Muscle layer of colon (tissue), 2 donors: ENCODE data around the gene FBXW11.
"Not testable (repeated sequence)": the region's sequence is repeated elsewhere in the genome, so short reads cannot be mapped to it uniquely, and the experiment has no call there.

Experiments
- H3K27ac ChIP-seq: one replicate; pipeline ENCODE4 v1.7.0; 2013; ENCODE audit warnings: low read depth, mild to moderate bottlenecking, low read length, moderate library complexity
- H3K27me3 ChIP-seq, 2 donors: one replicate each; pipeline ENCODE4 v1.7.0; 2013; ENCODE audit warnings: low read length in 2 of 2, mild to moderate bottlenecking in 2 of 2; ENCODE audit not compliant: insufficient read depth in 2 of 2, control insufficient read depth in 1 of 2
- H3K36me3 ChIP-seq: one replicate; pipeline ENCODE4 v1.7.0; 2013; ENCODE audit warnings: mild to moderate bottlenecking, low read length; ENCODE audit not compliant: insufficient read depth
- H3K4me1 ChIP-seq: one replicate; pipeline ENCODE4 v1.7.0; 2013; ENCODE audit warnings: mild to moderate bottlenecking, low read length; ENCODE audit not compliant: insufficient read depth
- H3K4me3 ChIP-seq, 2 donors: one replicate each; pipeline ENCODE4 v1.7.0; 2013; ENCODE audit warnings: low read length in 2 of 2, low read depth in 1 of 2, mild to moderate bottlenecking in 1 of 2, moderate library complexity in 1 of 2
- H3K9ac ChIP-seq: one replicate; pipeline ENCODE4 v1.7.0; 2013; ENCODE audit warnings: low read length
- H3K9me3 ChIP-seq: one replicate; pipeline ENCODE4 v1.7.0; 2013; ENCODE audit warnings: mild to moderate bottlenecking, low read length
- donor health status: abdominal sarcoma.
- donor health status: Adenocarcinoma of cecum.

FBXW11 gene

DNA sequence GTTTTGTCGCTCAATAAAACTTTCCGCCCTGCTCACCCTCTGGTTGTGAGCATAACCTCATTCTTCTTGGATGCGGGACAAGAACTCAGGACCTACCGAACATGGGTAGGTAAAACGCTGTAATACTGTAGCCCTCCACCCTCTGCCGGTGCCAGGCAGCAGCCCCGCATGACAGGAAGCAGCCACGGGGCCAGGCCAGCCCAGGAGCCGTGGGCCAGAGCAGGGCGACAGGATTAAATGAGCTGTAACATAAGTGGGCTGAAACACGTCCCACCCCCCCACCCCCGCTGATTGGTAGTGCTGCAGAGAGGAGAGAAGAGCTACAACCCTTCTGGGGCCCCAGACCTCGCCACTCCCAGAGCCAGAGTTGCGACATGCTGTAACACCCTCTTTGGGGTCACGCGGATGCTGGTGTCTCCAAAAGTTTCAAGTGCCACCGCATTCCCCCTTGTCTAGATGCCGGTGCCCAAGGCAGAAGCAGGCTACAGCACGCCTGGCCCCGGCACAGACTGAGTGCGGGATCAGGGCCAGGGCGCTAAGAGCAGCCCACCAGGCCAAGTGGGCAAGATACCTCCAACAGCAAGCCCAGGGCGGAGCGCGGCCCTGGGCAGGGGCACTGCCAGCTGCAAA, 81.8 kb downstream of the FBXW11 start:
- H3K9ac ChIP-seq = no peak overlapping the region
- peaks cover 15% of the 10 kb centered on the region for H3K4me1 ChIP-seq
- no peaks in the 10 kb centered on the region for H3K36me3 ChIP-seq
- H3K9me3 ChIP-seq = no peaks in the 10 kb centered on the region
- H3K27ac ChIP-seq = no peak overlapping the region
- H3K4me3 ChIP-seq = no peak overlapping the region
- no peaks in the 10 kb centered on the region for H3K27me3 ChIP-seq

DNA sequence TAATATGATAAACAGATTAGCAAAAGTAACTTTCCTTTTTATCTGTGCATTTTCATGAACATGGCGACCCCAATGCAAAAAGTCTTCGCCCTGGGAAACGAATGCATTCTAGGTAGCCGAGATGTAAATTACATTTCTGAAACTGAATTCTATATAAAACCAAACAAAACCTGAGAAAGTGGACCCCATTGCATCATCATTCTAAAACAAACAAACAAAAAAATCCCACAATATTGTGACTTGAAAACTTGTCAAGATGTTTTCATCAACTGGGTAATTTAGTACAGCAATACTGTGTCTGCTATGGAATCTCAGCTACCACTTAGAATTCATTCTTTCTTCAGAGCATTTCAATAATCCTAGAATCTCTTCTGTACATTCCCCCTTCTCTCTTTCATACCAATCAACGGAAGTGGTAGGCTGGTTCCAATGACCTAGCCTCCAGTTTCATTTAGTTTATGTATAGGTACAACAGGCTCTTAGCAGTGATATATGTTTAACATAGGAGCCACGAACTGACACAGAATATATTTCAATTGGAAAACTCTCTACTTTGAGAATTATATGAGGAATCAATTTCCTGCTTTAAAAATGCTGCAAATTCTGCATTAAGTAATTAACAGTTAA, 85.6 kb downstream of the FBXW11 start:
- Histone ChIP-seq H3K36me3 (no peaks in the 10 kb centered on the region), H3K9ac (no peak overlapping the region), H3K4me1 (peaks cover 20% of the 10 kb centered on the region)

DNA sequence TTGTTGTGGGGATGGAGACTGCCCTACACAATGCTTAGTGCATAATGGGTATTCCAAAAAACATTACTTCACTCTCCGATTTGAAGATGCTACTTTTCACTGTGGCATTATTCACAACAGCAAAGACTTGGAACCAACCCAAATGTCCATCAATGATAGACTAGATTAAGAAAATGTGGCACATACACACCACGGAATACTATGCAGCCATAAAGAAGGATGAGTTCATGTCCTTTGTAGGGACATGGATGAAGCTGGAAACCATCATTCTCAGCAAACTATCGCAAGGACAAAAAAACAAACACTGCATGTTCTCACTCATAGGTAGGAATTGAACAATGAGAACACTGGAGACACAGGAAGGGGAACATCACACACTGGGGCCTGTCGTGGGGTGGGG, 90.7 kb downstream of the FBXW11 start:
- H3K4me1 ChIP-seq = peaks cover 27% of the 10 kb centered on the region
- H3K27ac ChIP-seq, H3K9ac ChIP-seq, H3K27me3 ChIP-seq, H3K9me3 ChIP-seq, H3K36me3 ChIP-seq, H3K4me3 ChIP-seq: not testable (repeated sequence)

More for the DNA sequence above, 85.6 kb downstream of the FBXW11 start:
- no peaks in the 10 kb centered on the region for H3K27me3 ChIP-seq
- no peak overlapping the region for H3K4me3 ChIP-seq
- H3K27ac ChIP-seq = no peak overlapping the region
- no peaks in the 10 kb centered on the region for H3K9me3 ChIP-seq

DNA sequence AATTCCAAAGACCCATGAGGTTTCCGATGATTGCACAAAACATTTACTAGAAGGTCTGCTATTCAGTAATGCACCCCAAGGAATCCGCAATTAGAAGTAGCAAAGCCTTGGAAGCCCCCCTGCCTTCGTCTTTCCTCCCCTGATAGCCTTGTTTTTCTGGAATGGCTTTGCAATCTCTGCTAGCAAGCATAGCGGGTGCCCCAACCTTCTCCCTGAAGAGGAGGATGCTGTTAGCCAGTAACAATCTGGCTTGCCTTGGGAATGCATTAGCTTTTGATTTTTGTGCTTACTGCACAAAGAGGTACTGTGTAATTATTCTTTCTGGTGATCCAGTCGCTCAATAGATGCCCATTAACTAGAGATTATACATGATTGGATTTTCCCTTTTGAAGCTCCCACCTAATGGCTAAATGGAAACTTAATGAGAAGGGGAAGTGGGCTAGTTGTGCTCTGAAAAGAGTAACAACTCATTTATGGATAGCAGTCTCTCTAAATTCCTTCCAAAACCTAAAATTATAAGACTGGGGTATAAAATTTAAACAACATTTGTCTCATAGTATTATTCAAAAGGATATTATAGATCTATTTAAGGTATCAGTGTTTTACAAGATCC, 91.6 kb downstream of the FBXW11 start:
- peaks cover 27% of the 10 kb centered on the region for H3K4me1 ChIP-seq
- no peaks in the 10 kb centered on the region for H3K27me3 ChIP-seq
- H3K4me3 ChIP-seq = no peak overlapping the region
- no peak overlapping the region for H3K27ac ChIP-seq
- no peak overlapping the region for H3K9ac ChIP-seq
- H3K9me3 ChIP-seq = no peaks in the 10 kb centered on the region
- no peaks in the 10 kb centered on the region for H3K36me3 ChIP-seq

DNA sequence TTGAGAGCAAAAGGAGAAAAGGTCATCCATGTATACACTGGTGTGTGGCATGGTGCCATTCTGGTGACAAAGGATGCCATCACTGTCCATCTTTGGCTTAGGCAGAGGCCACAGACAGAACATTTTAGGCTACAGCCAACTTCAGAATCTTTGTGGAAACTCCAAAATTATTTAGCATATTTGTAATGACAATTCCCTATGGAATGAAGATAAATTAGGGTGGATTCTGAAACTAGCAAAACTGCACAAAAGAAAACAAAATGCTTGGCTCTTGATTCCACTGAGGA, 92.5 kb downstream of the FBXW11 start:
- H3K4me3 ChIP-seq = no peak overlapping the region
- no peak overlapping the region for H3K27ac ChIP-seq

DNA sequence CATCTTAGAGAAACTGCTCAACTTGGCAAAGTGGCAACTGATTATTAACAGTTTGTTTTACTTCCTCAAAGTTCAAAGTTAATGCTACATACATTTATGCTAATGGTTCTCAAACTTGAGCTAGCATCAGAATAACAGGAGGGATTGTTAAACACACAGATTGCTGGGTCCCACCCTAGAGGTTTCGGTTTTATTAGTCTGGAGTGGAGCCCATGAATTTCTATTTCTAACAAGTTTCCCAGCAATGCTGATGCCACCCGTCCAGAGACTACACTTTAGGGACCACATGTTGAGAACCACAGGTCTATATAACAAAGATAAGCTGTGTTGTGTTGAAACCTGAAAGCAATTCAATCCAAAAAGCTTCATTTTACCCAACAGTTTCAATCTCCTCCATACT, 95.3 kb downstream of the FBXW11 start:
- Histone ChIP-seq H3K4me1 (peaks cover 17% of the 10 kb centered on the region), H3K27ac (no peak overlapping the region), H3K9ac (no peak overlapping the region), H3K4me3 (no peak overlapping the region), H3K9me3 (no peaks in the 10 kb centered on the region), H3K27me3 (no peaks in the 10 kb centered on the region), H3K36me3 (no peaks in the 10 kb centered on the region)

More for the DNA sequence above, 92.5 kb downstream of the FBXW11 start:
- Histone ChIP-seq H3K4me1 (peaks cover 27% of the 10 kb centered on the region), H3K9ac (no peak overlapping the region), H3K36me3 (no peaks in the 10 kb centered on the region), H3K9me3 (no peaks in the 10 kb centered on the region), H3K27me3 (no peaks in the 10 kb centered on the region)

DNA sequence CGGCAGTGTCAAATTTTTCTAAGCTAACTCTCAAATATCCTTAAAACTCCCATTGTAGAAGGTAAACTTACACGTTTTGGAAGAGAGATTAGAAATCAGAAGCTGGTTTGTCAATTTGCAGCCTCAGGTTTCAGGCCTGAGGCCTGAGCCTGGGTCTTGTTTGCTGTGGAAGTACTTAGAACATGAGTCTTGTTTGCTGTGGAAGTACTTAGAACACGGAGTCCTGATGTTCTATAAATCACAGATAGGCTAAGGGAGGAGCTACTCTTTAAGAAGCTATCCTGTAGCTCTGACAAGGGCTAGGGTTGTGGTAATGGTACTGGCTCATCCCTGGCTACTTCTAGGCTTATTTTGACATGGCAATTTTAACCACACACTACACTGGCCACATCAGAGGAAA, 97.8 kb downstream of the FBXW11 start:
- Histone ChIP-seq H3K4me3 (no peak overlapping the region), H3K27me3 (no peaks in the 10 kb centered on the region), H3K4me1 (peaks cover 11% of the 10 kb centered on the region), H3K27ac (no peak overlapping the region), H3K36me3 (no peaks in the 10 kb centered on the region), H3K9ac (no peak overlapping the region), H3K9me3 (no peaks in the 10 kb centered on the region)

DNA sequence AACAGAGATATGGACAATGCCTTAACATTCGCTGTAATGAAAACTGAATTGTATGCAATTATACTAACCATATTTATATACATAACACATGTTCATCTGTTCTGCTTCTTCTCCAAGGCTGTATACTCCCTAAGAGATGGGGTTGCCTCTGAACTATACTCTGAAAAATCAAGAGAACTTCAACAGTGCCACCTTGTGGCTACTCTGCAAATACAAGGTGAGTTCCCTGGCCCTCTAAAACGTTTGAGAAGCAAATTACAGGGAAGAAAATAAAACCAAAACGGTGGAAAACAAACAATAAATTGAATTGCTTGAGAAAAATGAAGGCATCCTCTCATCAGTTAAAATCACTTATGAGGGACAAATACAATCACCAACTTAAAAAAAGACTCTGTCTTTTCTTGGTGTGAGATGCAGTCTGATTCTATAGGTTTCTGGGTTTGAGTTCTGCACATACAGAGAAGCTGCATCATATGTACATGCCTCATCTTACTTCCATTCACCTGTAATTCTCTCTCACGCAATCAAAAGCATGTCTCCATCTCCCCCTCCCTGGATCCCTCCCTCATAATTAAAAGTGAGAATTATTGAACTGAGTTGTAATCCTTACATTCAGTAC, 98.6 kb downstream of the FBXW11 start:
- Histone ChIP-seq H3K4me1 (peaks cover 4% of the 10 kb centered on the region), H3K36me3 (no peaks in the 10 kb centered on the region), H3K4me3 (no peak overlapping the region), H3K9ac (no peak overlapping the region), H3K9me3 (no peaks in the 10 kb centered on the region), H3K27me3 (no peaks in the 10 kb centered on the region), H3K27ac (no peak overlapping the region)

DNA sequence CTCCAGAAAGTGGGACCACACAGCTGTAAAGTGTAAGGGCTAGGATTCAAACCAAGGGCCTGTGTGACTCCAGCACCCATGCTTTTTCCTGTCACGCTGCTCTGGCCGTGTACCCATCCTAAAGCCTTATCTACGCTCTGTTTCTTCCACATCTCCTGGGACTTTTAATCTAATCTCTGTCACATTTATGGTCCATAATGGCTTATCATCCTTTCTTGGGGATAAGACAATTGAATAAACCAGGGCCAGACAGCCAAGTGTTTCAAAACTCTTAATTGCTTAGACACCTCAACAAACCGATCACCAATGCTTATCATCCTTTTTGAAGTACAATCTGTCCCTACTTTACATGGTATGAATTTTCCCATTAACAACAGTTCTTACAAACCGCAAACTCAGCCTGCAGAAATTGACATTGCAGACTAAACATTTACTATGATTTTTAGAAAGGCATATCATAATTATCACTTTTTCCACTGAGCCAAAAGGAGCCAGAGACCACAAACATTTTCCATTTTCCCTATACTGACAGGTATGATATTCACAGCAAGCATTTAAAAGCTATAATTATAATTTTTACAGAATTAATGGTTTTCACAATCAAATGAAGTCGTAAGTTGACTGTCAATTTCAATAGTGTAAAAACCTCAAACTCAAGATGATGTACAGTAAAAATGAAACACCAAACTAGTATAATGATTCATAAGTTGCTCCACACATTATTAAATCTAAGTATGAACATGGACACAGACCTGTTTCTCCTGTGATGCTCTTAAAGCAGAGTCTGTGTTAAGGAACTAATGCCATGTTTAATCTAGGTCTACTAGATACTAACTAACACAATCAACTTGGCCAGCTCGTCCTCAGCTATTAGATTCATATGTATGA, 99.5 kb downstream of the FBXW11 start:
- H3K9me3 ChIP-seq = no peaks in the 10 kb centered on the region
- H3K36me3 ChIP-seq = no peaks in the 10 kb centered on the region
- H3K27ac ChIP-seq = no peak overlapping the region
- H3K4me3 ChIP-seq = no peak overlapping the region
- H3K4me1 ChIP-seq = no peaks in the 10 kb centered on the region
- H3K27me3 ChIP-seq = no peaks in the 10 kb centered on the region
- no peak overlapping the region for H3K9ac ChIP-seq

DNA sequence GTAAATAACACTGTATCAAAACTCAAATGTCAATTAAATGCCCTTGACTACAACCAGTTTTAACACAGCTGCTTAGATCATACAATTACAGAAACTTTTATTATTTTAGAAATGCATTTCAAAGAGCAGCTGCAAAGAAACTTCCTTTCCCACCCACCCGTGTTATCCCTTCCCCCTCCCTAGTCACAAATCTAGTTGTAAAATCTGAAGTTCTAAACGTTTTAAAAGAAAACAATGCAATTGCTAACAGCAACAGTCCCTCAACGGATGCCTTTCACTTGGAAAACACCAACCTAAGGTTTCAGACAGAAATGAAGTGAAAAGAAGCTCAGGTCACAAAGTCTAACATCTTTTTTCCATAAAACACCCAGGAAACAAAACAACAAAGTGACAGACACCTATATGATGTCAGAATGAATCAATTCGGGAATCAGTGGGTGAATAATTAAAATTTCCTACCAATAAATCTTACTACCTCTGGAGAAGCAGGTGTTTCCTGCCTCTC, 100.3 kb downstream of the FBXW11 start:
- no peaks in the 10 kb centered on the region for H3K9me3 ChIP-seq
- H3K27me3 ChIP-seq = no peaks in the 10 kb centered on the region
- no peak overlapping the region for H3K27ac ChIP-seq
- H3K9ac ChIP-seq = no peak overlapping the region
- no peaks in the 10 kb centered on the region for H3K4me1 ChIP-seq
- H3K4me3 ChIP-seq = no peak overlapping the region
- H3K36me3 ChIP-seq = no peaks in the 10 kb centered on the region

DNA sequence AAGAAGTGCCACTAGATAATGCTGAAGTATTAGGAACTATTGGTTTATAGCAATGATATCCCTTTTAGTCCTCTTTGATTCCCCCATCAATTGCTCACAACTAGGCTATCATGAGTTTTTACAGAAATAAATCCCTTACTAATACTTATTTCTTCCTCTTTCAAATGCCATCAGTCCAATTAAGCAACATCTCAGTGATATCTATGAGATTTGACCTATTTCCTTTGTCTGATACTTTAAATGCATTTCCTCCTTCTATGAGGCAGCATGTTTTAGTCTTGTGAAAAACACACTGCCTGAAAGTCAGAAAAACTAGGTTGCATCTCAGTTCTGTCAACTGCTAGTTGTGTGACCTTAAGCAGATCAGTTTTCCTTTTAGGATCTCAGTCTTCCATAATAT, 101.6 kb downstream of the FBXW11 start:
- Histone ChIP-seq H3K27ac (no peak overlapping the region), H3K4me3 (no peak overlapping the region), H3K9ac (no peak overlapping the region), H3K27me3 (no peaks in the 10 kb centered on the region), H3K9me3 (no peaks in the 10 kb centered on the region), H3K36me3 (no peaks in the 10 kb centered on the region), H3K4me1 (no peaks in the 10 kb centered on the region)
